Spleen (tissue), 11 donors: ENCODE results near the gene DIDO1. TPM values are rescaled to one million over a fixed set of nuclear protein-coding genes. Genes with fewer than 3 reads are reported as not detected.

Source experiments
- DNase-seq: peaks from one replicate; pipeline ENCODE4 v3.0.0-alpha.2; 2020
- H3K27ac ChIP-seq, 8 donors: fragments of 200-600 bp; sonication (generic) in 7 of 8; 1 replicate in 4 of 8; 2 replicates in 4 of 8; pipeline versions ENCODE4 v1.5.0 to v1.8.0; 2016 to 2021; ENCODE audit warnings: inconsistent platforms in 4 of 8, mild to moderate bottlenecking in 4 of 8, moderate library complexity in 1 of 8
- H3K27me3 ChIP-seq, 7 donors: fragments of 200-600 bp; sonication (generic) in 6 of 7; replicated peaks in 1 of 7; 1 replicate in 4 of 7; 2 replicates in 3 of 7; pipeline versions ENCODE4 v1.5.0 to v1.8.0; 2016 to 2021; ENCODE audit warnings: inconsistent platforms in 3 of 7, mild to moderate bottlenecking in 1 of 7
- H3K36me3 ChIP-seq, 6 donors: fragments of 200-600 bp; sonication (generic) in 5 of 6; 1 replicate in 4 of 6; 2 replicates in 2 of 6; pipeline versions ENCODE4 v1.5.0 to v1.8.0; 2016 to 2021; ENCODE audit warnings: inconsistent platforms in 2 of 6
- H3K4me1 ChIP-seq, 6 donors: fragments of 200-600 bp; sonication (generic) in 5 of 6; 1 replicate in 3 of 6; 2 replicates in 3 of 6; pipeline versions ENCODE4 v1.5.0 to v1.8.0; 2016 to 2021; ENCODE audit warnings: inconsistent platforms in 3 of 6
- H3K4me3 ChIP-seq, 8 donors: fragments of 200-600 bp; sonication (generic) in 7 of 8; 1 replicate in 4 of 8; 2 replicates in 4 of 8; pipeline versions ENCODE4 v1.5.0 to v1.8.0; 2016 to 2021; ENCODE audit warnings: inconsistent platforms in 4 of 8, mild to moderate bottlenecking in 4 of 8, moderate library complexity in 2 of 8
- H3K9me3 ChIP-seq, 8 donors: fragments of 200-600 bp; sonication (generic) in 7 of 8; 1 replicate in 4 of 8; 2 replicates in 4 of 8; pipeline versions ENCODE4 v1.5.0 to v1.8.0; 2016 to 2021; ENCODE audit warnings: inconsistent platforms in 4 of 8
- CTCF ChIP-seq, 11 experiments: fragments of 200-600 bp in 7 of 11; fragments of 450-650 bp in 4 of 11; sonication (generic) in 4 of 11; IDR thresholded peaks in 8 of 11; conservative IDR thresholded peaks in 3 of 11; 1 replicate in 7 of 11; 2 replicates in 4 of 11; pipeline versions ENCODE4 v1.4.0 to v1.8.0; 2016 to 2021; ENCODE audit warnings: antibody characterized with exemption in 11 of 11, inconsistent platforms in 4 of 11, mild to moderate bottlenecking in 1 of 11
- POLR2A ChIP-seq, 3 donors: fragments of 450-650 bp; IDR thresholded peaks; one replicate each; pipeline ENCODE4 v1.5.1; 2017; ENCODE audit warnings: antibody characterized with exemption in 3 of 3, mild to moderate bottlenecking in 1 of 3
- POLR2AphosphoS5 ChIP-seq, 3 donors: sonication (generic); formaldehyde crosslinking; IDR thresholded peaks; one replicate each; pipeline ENCODE4 v1.5.1; 2017; ENCODE audit warnings: antibody characterized with exemption in 3 of 3
- WGBS, 5 donors: extraction: QIAGEN DNeasy Blood & Tissue Kit in 3 of 5; methylation state at CpG; one replicate each; pipeline versions ENCODE4 v1.1.5 to v1.1.7; 2013 to 2018; 5-methylcytosine and 5-hydroxymethylcytosine counted together
- intact Hi-C: fragments of 100-400 bp; cut with DNase I; formaldehyde crosslinking; loops from one replicate; pipeline ENCODE4 v1.15.0; 2023; ENCODE audit warnings: low total_unique reads
- polyA plus RNA-seq, 3 donors: library from polyadenylated mRNA; stranded (reverse); fragments of 200-250 nt; gene quantifications; one replicate each; pipeline ENCODE4 v1.2.1, GENCODE V29; 2013
- total RNA-seq, 7 donors: library from RNA; depleted of rRNA in 3 of 7; stranded (reverse); fragments of >200 nt in 3 of 7; fragmentation: NEBNext Ultra II Directional in 4 of 7; extraction: Animal tissue kit (Norgen Biotek cat#: 25700) in 4 of 7; gene quantifications; one replicate each; pipeline versions ENCODE4 v1.1.0 to v1.2.1, GENCODE V29; 2016 to 2021
- donor health status: healthy with polysubstance abuse.
- donor health status: DM: no; HTN: no; CAD: no; lungs with moderate emphysema.
- donor health status: DM: no; HTN: no; CAD: no.
- donor health status: Bipolar disorder and iron deficiency.
- donor health status: healthy.
- donor health status: DM: no; HTN: no; CAD: no.
- donor health status: DM: yes; HTN: yes; CAD: no.

The DIDO1 gene
- total and polyA plus RNA-seq, 10 donors: 17.4 to 79.6 (median 66.9) TPM

GRCh38 chr20:62940875-62941274, 14.6 kb upstream of the DIDO1 start:
- peak; percentile 44 for DNase-seq

GRCh38 chr20:62938105-62938888, 12.0 kb upstream of the DIDO1 start, which contains the start of gene GID8:
GID8 (plus strand) TSS chr20:62938147; CDS start chr20:62941503, 3,356 bp downstream.
- H3K4me3 ChIP-seq: peak within 1 kb of the TSS; percentile 75 to 98 (median 96)
- TF ChIP-seq POLR2A (IDR thresholded peaks at IDR 0.05) (no peak), CTCF (IDR thresholded peaks at IDR 0.05 in 8 of 11, conservative IDR thresholded peaks at IDR 0.05 in 3 of 11) (peak in 1 of 11 experiments; percentile 3)
- DNase-seq: peak; percentile 93
- no peaks in the 10 kb centered on the region for H3K27me3 ChIP-seq
- H3K27ac ChIP-seq: peak within 1 kb of the TSS; percentile 83 to 96 (median 94)
- no peaks in the 10 kb centered on the region for H3K9me3 ChIP-seq
- 0 to 2% (median 1%) methylated on average over 18 to 79 of the region's 79 CpGs for WGBS, 5 donors
- peaks cover 0 to 55% (median 26%) of the 10 kb centered on the region in 6 donors for H3K36me3 ChIP-seq
- H3K4me1 ChIP-seq: peaks cover 31 to 84% (median 67%) of the 10 kb centered on the region in 6 donors
- intact Hi-C loops: no loop called here

More at GRCh38 chr20:62940875-62941274, 14.6 kb upstream of the DIDO1 start:
- TF ChIP-seq CTCF (IDR thresholded peaks at IDR 0.05 in 8 of 11, conservative IDR thresholded peaks at IDR 0.05 in 3 of 11): no peak
- TF ChIP-seq POLR2AphosphoS5 (IDR thresholded peaks at IDR 0.05): no peak
- no peak for TF ChIP-seq POLR2A (IDR thresholded peaks at IDR 0.05)
- Histone ChIP-seq H3K9me3 (no peaks in the 10 kb centered on the region), H3K36me3 (peaks cover 0 to 55% (median 47%) of the 10 kb centered on the region in 6 donors), H3K4me1 (peaks cover 25 to 58% (median 45%) of the 10 kb centered on the region in 6 donors), H3K27ac (no peak overlapping the region), H3K27me3 (no peaks in the 10 kb centered on the region), H3K4me3 (no peak overlapping the region)
- intact Hi-C loops: no loop called here
- WGBS, 5 donors: 93 to 95% (median 94%) methylated on average over 8 of the region's 8 CpGs

- H3K27me3 ChIP-seq: no peaks in the 10 kb centered on the region
- peak; percentile 97 for DNase-seq
- WGBS, 5 donors: 0 to 1% (median 1%) methylated on average over 33 to 92 of the region's 92 CpGs
- peak overlapping the region; percentile 83 to 96 (median 94) for H3K27ac ChIP-seq
- H3K4me3 ChIP-seq: peak overlapping the region; percentile 75 to 98 (median 96)
- peaks cover 31 to 90% (median 71%) of the 10 kb centered on the region in 6 donors for H3K4me1 ChIP-seq
- H3K36me3 ChIP-seq: peaks cover 0 to 55% (median 21%) of the 10 kb centered on the region in 6 donors
- TF ChIP-seq CTCF (IDR thresholded peaks at IDR 0.05 in 8 of 11, conservative IDR thresholded peaks at IDR 0.05 in 3 of 11): peak in 3 of 11 experiments; percentile 45 to 59 (median 56)
- peak in 2 of 3 donors; percentile 33 to 47 for TF ChIP-seq POLR2A (IDR thresholded peaks at IDR 0.05)
- TF ChIP-seq POLR2AphosphoS5 (IDR thresholded peaks at IDR 0.05): peak; percentile 96
- no peaks in the 10 kb centered on the region for H3K9me3 ChIP-seq
- intact Hi-C loops: no loop called here
Measured at GRCh38 chr20:62937268-62938104, 11.2 kb upstream of the DIDO1 start.
